ENCODE results near the gene SLC25A22. TPM values are rescaled to one million over a fixed set of nuclear protein-coding genes. Genes with fewer than 3 reads are reported as not detected.

Gene SLC25A22
- total and polyA plus RNA-seq, 9 of the 15 experiments (the other 6 are each of a cell fraction or from before 2014, with no cell fraction given) = 0.41 to 55.4 (median 11.4) TPM

DNA sequence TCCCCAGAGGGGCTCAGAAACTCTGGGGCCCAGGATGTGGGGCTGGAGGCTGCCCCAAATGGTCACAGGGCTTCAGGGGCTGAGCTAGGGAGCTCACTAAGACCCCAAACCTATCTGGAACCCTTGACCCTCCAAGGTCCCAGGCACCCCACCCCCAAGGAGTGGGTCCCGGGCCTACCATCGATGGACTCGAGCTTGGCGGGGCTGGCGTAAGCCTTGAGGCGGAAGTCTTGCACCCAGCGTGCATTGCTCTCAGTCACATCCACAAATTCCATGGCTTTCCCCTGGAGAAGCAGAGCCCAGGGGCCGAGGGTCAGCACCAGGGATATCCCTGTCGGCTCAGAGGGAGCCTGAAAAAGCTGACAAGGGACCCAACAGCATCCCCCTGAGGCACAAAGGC lies 24.3 kb downstream of the SLC25A22 start:
- no TSS peak for BruUV-seq (replicated peaks)
- Histone ChIP-seq H3K4me3 (no peak overlapping the region), H3K79me2 (ENCODE audit: control insufficient read depth, insufficient read depth, low read length) (peaks cover 79% of the 10 kb centered on the region), H3K4me2 (ENCODE audit: insufficient read depth, low read length) (no peak overlapping the region), H3K9ac (ENCODE audit: insufficient read depth in 1 of 2, low read depth in 2 of 2, low read length in 2 of 2) (peak overlapping the region in 1 of 2 experiments; percentile 65; a peak in 2 of 4 replicates), H3K36me3 (ENCODE audit: control insufficient read depth, insufficient read depth, low read length) (peaks cover 66% of the 10 kb centered on the region), H3K27ac (ENCODE audit: extremely low read depth, low read depth, low read length) (no peak overlapping the region; the same call in 2 of the 3 replicates), H3K27me3 (ENCODE audit: control insufficient read depth in 2 of 2, insufficient read depth in 2 of 2, low read length in 2 of 2) (no peaks in the 10 kb centered on the region), H3K9me1 (ENCODE audit: control insufficient read depth, insufficient read depth, low read length) (peaks cover 6% of the 10 kb centered on the region), H4K20me1 (replicated peaks; ENCODE audit: control insufficient read depth, insufficient read depth, low read length) (peaks cover 28% of the 10 kb centered on the region), H3K9me3 (replicated peaks; ENCODE audit: control insufficient read depth, insufficient read depth, low read depth, low read length) (no peaks in the 10 kb centered on the region; the same call in 1 of the 2 replicates), H3K4me1 (replicated peaks in 1 of 2; ENCODE audit: control insufficient read depth in 2 of 2, insufficient read depth in 2 of 2, low read length in 2 of 2) (peaks cover 16 to 86% of the 10 kb centered on the region in 2 experiments), H2AFZ (ENCODE audit: low read depth, low read length) (no peak overlapping the region)
- ChIA-PET POLR2A (interaction anchor here (0.7 to 1.0 kb wide), 2 partner anchors 12 to 21 kb away, joined by 3 to 4 read pairs; no protein-coding TSS in a partner anchor), CTCF (ENCODE audit: low intra/inter-chr PET ratio) (no interaction called here)
- FAIRE-seq (no peak), DNase-seq (ENCODE audit: extremely low read depth in 1 of 4, low spot score in 3 of 4) (no peak), ATAC-seq (no peak)
- no peak for TF ChIP-seq ZNF589 (CRISPR knock-in tag; IDR thresholded peaks at IDR 0.05; ENCODE audit: low read depth)
- TF ChIP-seq POLR2AphosphoS5 (IDR thresholded peaks at IDR 0.05; ENCODE audit: control insufficient read depth, insufficient read depth, low read depth, low read length) = 0 out of 2 replicates have a peak, but pooled peaks have one; percentile 17
- WGBS (ENCODE audit: insufficient coverage, low coverage, missing lambda C conversion rate) = 96% methylated on average over 9 of the region's 9 CpGs
- in situ Hi-C loops (cut with MboI) = no loop called here
- intact Hi-C loops (cut with micrococcal nuclease) = no loop called here

DNA sequence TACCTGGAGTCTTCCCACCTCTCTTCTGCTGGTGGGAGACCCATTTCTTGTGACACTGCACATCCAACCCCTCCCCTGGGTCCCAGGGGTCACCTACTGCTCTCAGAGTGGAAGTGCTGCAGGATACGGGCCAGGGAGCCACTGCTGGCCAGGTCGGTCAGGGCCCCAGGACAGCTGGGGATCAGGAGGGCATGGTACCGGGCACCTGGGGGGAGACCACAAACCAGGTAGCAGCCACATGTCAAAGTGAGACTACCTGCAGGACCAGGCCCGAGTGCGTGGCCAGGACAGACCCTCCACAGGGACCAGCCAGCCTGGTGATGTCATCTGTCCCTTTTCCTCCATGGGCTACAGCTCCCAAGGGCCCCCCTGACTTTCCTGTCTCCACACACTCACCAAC lies 24.7 kb downstream of the SLC25A22 start:
- Histone ChIP-seq H3K9ac (ENCODE audit: insufficient read depth in 1 of 2, low read depth in 2 of 2, low read length in 2 of 2) (peak overlapping the region in 1 of 2 experiments; percentile 65; a peak in 2 of 4 replicates), H4K20me1 (replicated peaks; ENCODE audit: control insufficient read depth, insufficient read depth, low read length) (peaks cover 28% of the 10 kb centered on the region), H3K9me1 (ENCODE audit: control insufficient read depth, insufficient read depth, low read length) (peaks cover 6% of the 10 kb centered on the region), H2AFZ (ENCODE audit: low read depth, low read length) (no peak overlapping the region), H3K79me2 (ENCODE audit: control insufficient read depth, insufficient read depth, low read length) (peaks cover 75% of the 10 kb centered on the region), H3K4me2 (ENCODE audit: insufficient read depth, low read length) (no peak overlapping the region), H3K27ac (ENCODE audit: extremely low read depth, low read depth, low read length) (no peak overlapping the region; the same call in 2 of the 3 replicates), H3K4me3 (no peak overlapping the region), H3K9me3 (replicated peaks; ENCODE audit: control insufficient read depth, insufficient read depth, low read depth, low read length) (no peaks in the 10 kb centered on the region; the same call in 1 of the 2 replicates), H3K36me3 (ENCODE audit: control insufficient read depth, insufficient read depth, low read length) (peaks cover 62% of the 10 kb centered on the region), H3K27me3 (ENCODE audit: control insufficient read depth in 2 of 2, insufficient read depth in 2 of 2, low read length in 2 of 2) (no peaks in the 10 kb centered on the region), H3K4me1 (replicated peaks in 1 of 2; ENCODE audit: control insufficient read depth in 2 of 2, insufficient read depth in 2 of 2, low read length in 2 of 2) (peaks cover 15 to 82% of the 10 kb centered on the region in 2 experiments)
- no TSS peak for BruUV-seq (replicated peaks)
- TF ChIP-seq ZNF79 (CRISPR knock-in tag; IDR thresholded peaks at IDR 0.05; ENCODE audit: low read depth) (no peak), TOE1 (IDR thresholded peaks at IDR 0.05; ENCODE audit: borderline replicate concordance) (no peak), TOE1 (CRISPR knock-in tag; IDR thresholded peaks at IDR 0.05; ENCODE audit: borderline replicate concordance, low read depth) (no peak), MCM5 (IDR thresholded peaks at IDR 0.05; ENCODE audit: low read depth) (no peak), RBFOX2 (IDR thresholded peaks at IDR 0.05; ENCODE audit: low read depth, low read length) (peak; percentile 28; the same call in 1 of the 2 replicates), TAF15 (IDR thresholded peaks at IDR 0.05; ENCODE audit: low read depth, low read length) (no peak), KLF16 (IDR thresholded peaks at IDR 0.05) (no peak)
- TF ChIP-seq, protein P1, sequence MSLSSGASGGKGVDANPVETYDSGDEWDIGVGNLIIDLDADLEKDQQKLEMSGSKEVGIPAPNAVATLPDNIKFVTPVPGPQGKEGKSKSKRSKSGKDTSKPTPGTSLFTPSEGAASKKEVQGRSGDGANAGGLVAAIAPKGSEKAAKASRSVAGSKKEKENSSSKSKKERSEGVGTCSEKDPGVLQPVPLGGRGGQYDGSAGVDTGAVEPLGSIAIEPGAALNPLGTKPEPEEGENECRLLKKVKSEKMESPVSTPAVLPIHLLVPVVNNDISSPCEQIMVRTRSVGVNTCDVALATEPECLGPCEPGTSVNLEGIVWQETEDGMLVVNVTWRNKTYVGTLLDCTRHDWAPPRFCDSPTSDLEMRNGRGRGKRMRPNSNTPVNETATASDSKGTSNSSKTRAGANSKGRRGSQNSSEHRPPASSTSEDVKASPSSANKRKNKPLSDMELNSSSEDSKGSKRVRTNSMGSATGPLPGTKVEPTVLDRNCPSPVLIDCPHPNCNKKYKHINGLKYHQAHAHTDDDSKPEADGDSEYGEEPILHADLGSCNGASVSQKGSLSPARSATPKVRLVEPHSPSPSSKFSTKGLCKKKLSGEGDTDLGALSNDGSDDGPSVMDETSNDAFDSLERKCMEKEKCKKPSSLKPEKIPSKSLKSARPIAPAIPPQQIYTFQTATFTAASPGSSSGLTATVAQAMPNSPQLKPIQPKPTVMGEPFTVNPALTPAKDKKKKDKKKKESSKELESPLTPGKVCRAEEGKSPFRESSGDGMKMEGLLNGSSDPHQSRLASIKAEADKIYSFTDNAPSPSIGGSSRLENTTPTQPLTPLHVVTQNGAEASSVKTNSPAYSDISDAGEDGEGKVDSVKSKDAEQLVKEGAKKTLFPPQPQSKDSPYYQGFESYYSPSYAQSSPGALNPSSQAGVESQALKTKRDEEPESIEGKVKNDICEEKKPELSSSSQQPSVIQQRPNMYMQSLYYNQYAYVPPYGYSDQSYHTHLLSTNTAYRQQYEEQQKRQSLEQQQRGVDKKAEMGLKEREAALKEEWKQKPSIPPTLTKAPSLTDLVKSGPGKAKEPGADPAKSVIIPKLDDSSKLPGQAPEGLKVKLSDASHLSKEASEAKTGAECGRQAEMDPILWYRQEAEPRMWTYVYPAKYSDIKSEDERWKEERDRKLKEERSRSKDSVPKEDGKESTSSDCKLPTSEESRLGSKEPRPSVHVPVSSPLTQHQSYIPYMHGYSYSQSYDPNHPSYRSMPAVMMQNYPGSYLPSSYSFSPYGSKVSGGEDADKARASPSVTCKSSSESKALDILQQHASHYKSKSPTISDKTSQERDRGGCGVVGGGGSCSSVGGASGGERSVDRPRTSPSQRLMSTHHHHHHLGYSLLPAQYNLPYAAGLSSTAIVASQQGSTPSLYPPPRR (CRISPR knock-in tag; IDR thresholded peaks at IDR 0.05; ENCODE audit: borderline replicate concordance) = no peak
- TF ChIP-seq, protein P2, sequence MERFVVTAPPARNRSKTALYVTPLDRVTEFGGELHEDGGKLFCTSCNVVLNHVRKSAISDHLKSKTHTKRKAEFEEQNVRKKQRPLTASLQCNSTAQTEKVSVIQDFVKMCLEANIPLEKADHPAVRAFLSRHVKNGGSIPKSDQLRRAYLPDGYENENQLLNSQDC (CRISPR knock-in tag; IDR thresholded peaks at IDR 0.05) = no peak
- no peak for ATAC-seq
- in situ Hi-C loops (cut with MboI) (no loop called here), intact Hi-C loops (cut with micrococcal nuclease) (no loop called here)
- FAIRE-seq = no peak
- POLR2A ChIA-PET = interaction anchor here (0.7 to 1.0 kb wide), 2 partner anchors 11 to 22 kb away, joined by 3 to 4 read pairs; no protein-coding TSS in a partner anchor
- DNase-seq (ENCODE audit: extremely low read depth in 1 of 4, low spot score in 3 of 4) = no peak
- 100% methylated on average over 2 of the region's 5 CpGs for WGBS (ENCODE audit: insufficient coverage, low coverage, missing lambda C conversion rate)
- CTCF ChIA-PET (ENCODE audit: low intra/inter-chr PET ratio) = no interaction called here

Measured in K562 (cell line).